HepG2 (cell line): ENCODE data around the gene ALDOA. TPM values are rescaled to one million over a fixed set of nuclear protein-coding genes. Genes with fewer than 3 reads are reported as not detected.
A peak's percentile ranks its signal among the peaks of the same experiment; 100 is the strongest.

Source experiments
- AKAP8 ChIP-seq: sonication (generic); formaldehyde crosslinking; IDR thresholded peaks from 2 replicates; pipeline ENCODE4 v1.5.1; 2020; ENCODE audit warnings: mild to moderate bottlenecking, missing genetic modification reagents
- CEBPG ChIP-seq: IDR thresholded peaks from 2 replicates; pipeline ENCODE4 v1.6.1; 2016
- MAFF ChIP-seq: IDR thresholded peaks from 2 replicates; pipeline ENCODE4 v1.6.1; 2011; ENCODE audit warnings: low read depth, low read length, improper control_type of control experiment
- MAFG ChIP-seq: sonication (generic); formaldehyde crosslinking; IDR thresholded peaks from 2 replicates; pipeline ENCODE4 v1.5.1; 2020; ENCODE audit warnings: mild to moderate bottlenecking, missing genetic modification reagents
- MAZ ChIP-seq, 2 experiments: sonication (generic) in 1 of 2; formaldehyde crosslinking in 1 of 2; IDR thresholded peaks; 2 replicates each; pipeline versions ENCODE4 v1.5.0 to v1.6.1; 2012 to 2020; ENCODE audit warnings: low read depth in 2 of 2, mild to moderate bottlenecking in 2 of 2, borderline replicate concordance in 1 of 2, improper control_type of control experiment in 1 of 2, low read length in 1 of 2, missing genetic modification reagents in 1 of 2, moderate library complexity in 1 of 2
- MXD3 ChIP-seq: IDR thresholded peaks from 2 replicates; pipeline ENCODE4 v1.6.1; 2016; ENCODE audit warnings: mild to moderate bottlenecking, missing biosample characterization, missing genetic modification reagents
- NFE2L2 ChIP-seq: fragments of 150-350 bp; IDR thresholded peaks from 2 replicates; pipeline ENCODE4 v1.6.1; 2014; ENCODE audit warnings: low read length
- NFKB2 ChIP-seq: sonication (generic); formaldehyde crosslinking; IDR thresholded peaks from 2 replicates; pipeline ENCODE4 v1.4.0; 2020; ENCODE audit warnings: missing genetic modification reagents, borderline replicate concordance
- RERE ChIP-seq: IDR thresholded peaks from 2 replicates; pipeline ENCODE4 v1.6.1; 2016; ENCODE audit warnings: low read depth, missing genetic modification reagents, missing compliant biosample characterization
- SP4 ChIP-seq: sonication (generic); formaldehyde crosslinking; IDR thresholded peaks from 2 replicates; pipeline ENCODE4 v1.8.1; 2023; ENCODE audit warnings: mild to moderate bottlenecking, missing genetic modification reagents
- SRSF4 ChIP-seq: fragments of 200-400 bp; formaldehyde crosslinking; IDR thresholded peaks from one replicate; pipeline ENCODE4 v1.6.1; 2018; ENCODE audit warnings: mild to moderate bottlenecking, low read depth, low read length, moderate library complexity; ENCODE audit not compliant: poor library complexity, severe bottlenecking
- TFDP2 ChIP-seq: sonication (generic); formaldehyde crosslinking; IDR thresholded peaks from 2 replicates; pipeline ENCODE4 v1.4.0; 2020; ENCODE audit warnings: missing genetic modification reagents
- TFE3 ChIP-seq: IDR thresholded peaks from 2 replicates; pipeline ENCODE4 v1.6.1; 2016
- ZC3H13 ChIP-seq: sonication (generic); formaldehyde crosslinking; IDR thresholded peaks from 2 replicates; pipeline ENCODE4 v1.8.1; 2023; ENCODE audit warnings: mild to moderate bottlenecking, missing genetic modification reagents, moderate library complexity
- ZFY ChIP-seq: sonication (generic); formaldehyde crosslinking; IDR thresholded peaks from 2 replicates; pipeline ENCODE4 v1.4.0; 2020; ENCODE audit warnings: missing genetic modification reagents
- ZNF431 ChIP-seq: sonication (generic); formaldehyde crosslinking; IDR thresholded peaks from 2 replicates; pipeline ENCODE4 v1.9.0; 2022; ENCODE audit warnings: missing genetic modification reagents, low read depth, mild to moderate bottlenecking, borderline replicate concordance
- ZNF512 ChIP-seq: sonication (generic); formaldehyde crosslinking; IDR thresholded peaks from 2 replicates; pipeline ENCODE4 v1.4.0; 2020; ENCODE audit warnings: mild to moderate bottlenecking, missing genetic modification reagents
- ZNF746 ChIP-seq: sonication (generic); formaldehyde crosslinking; IDR thresholded peaks from 2 replicates; pipeline ENCODE4 v1.8.0; 2022; ENCODE audit warnings: mild to moderate bottlenecking, missing genetic modification reagents
- ZNF816 ChIP-seq: sonication (generic); formaldehyde crosslinking; IDR thresholded peaks from 2 replicates; pipeline ENCODE4 v1.8.0; 2022; ENCODE audit warnings: missing genetic modification reagents, mild to moderate bottlenecking, borderline replicate concordance
- ZSCAN12 ChIP-seq: sonication (generic); formaldehyde crosslinking; IDR thresholded peaks from 2 replicates; pipeline ENCODE4 v1.9.0; 2021; ENCODE audit warnings: mild to moderate bottlenecking, missing genetic modification reagents
- polyA plus RNA-seq, 8 experiments: library from polyadenylated mRNA; depleted of rRNA in 3 of 8; stranded (reverse) in 7 of 8; unstranded in 1 of 8; fragments of >200 nt; fragmentation: Illumina TruSeq in 4 of 8; extraction: Trizol in 4 of 8; gene quantifications; 2 replicates each; pipeline versions ENCODE4 v1.2.1 to v1.2.3, GENCODE V29; 2011 to 2016; ENCODE audit warnings: low read depth in 4 of 8, missing spikeins in 1 of 8, mixed read lengths in 1 of 8; ENCODE audit not compliant: insufficient read depth in 1 of 8
- total RNA-seq, 5 experiments: library from RNA; depleted of rRNA; stranded (reverse); fragments of >200 nt; fragmentation: Illumina TruSeq; extraction: Trizol; gene quantifications; 2 replicates each; pipeline ENCODE4 v1.2.3, GENCODE V29; 2016; ENCODE audit warnings: low read depth in 1 of 5

Gene ALDOA
- total and polyA plus RNA-seq, 2 of the 13 experiments (the other 11 are each of a cell fraction or from before 2014, with no cell fraction given), result 925 to 1,884 TPM

GRCh38 chr16:30088237-30088831 lies 22.8 kb downstream of the ALDOA start (continued):
- TF ChIP-seq SP4, result peak; percentile 5; the same call in 1 of the 2 replicates
- no peak for TF ChIP-seq ZNF512
- TF ChIP-seq RERE (CRISPR knock-in tag), result no peak
- TF ChIP-seq AKAP8 (CRISPR knock-in tag), result peak; percentile 42; the same call in 1 of the 2 replicates
- TF ChIP-seq TFE3 (CRISPR knock-in tag), result no peak
- TF ChIP-seq ZNF816 (CRISPR knock-in tag), result no peak
- TF ChIP-seq ZC3H13, result peak; percentile 63; the same call in 1 of the 2 replicates
- no peak for TF ChIP-seq MAZ (IDR thresholded peaks at IDR 0.05; ENCODE audit: borderline replicate concordance, low read depth, low read length)
- TF ChIP-seq MAZ (CRISPR knock-in tag; IDR thresholded peaks at IDR 0.05; ENCODE audit: low read depth), result peak; percentile 28; the same call in 1 of the 2 replicates
- TF ChIP-seq ZNF746 (CRISPR knock-in tag), result 0 out of 2 replicates have a peak, but pooled peaks have one; percentile 9
- TF ChIP-seq SRSF4, result no peak
- TF ChIP-seq NFE2L2, result peak; percentile 51
- peak; percentile 98 for TF ChIP-seq MAFF
- no peak for TF ChIP-seq ZSCAN12 (CRISPR knock-in tag)
- no peak for TF ChIP-seq MXD3 (CRISPR knock-in tag)
- peak; percentile 74 for TF ChIP-seq MAFG
- TF ChIP-seq TFDP2 (CRISPR knock-in tag), result no peak
- TF ChIP-seq ZFY, result no peak
- TF ChIP-seq NFKB2, result no peak
- TF ChIP-seq CEBPG (CRISPR knock-in tag), result no peak
- no peak for TF ChIP-seq ZNF431
